ENCODE measurements around the gene DCAF10. TPM values are rescaled to one million over a fixed set of nuclear protein-coding genes. Genes with fewer than 3 reads are reported as not detected.

DCAF10 gene
- total and polyA plus RNA-seq, 2 donors (not counting 1 experiment from before 2014, with no cell fraction given) = 9.5 to 22.1 TPM

DNA sequence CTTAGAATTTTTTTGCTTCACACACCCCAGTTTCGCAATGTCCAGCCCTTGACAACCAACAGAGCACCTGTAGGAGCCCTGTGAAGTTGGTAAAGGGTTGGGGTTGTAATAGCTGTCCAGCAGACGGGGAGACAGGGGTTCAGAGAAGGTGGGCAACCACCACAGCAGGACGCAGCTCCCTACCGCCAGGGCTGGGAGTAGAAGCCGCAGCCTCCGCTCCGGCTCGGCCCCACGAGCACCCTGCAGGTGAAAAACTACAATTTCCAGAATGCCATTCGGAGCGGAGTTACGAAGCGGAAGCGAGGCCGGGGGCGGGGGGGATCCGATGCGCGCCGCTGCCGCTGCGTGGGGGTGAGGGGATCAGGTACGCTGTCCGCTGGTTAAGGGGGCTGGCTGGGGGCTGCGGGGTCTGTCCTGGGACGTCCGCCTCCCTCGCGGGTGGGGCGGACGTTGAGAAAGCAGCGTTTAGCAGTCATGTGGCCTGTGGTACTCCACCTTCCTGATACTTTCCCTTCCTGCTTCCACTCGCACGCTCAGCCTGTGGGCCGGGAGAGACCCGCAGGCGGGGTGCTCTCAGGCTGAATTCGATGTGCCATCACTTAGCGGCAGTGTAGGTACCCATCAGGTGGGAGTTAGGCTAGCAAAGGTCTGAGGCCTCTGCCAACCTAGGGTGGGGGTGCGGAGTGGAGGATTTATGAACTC lies 47.0 kb upstream of the DCAF10 start, which contains the start of gene TRMT10B:
TRMT10B (plus strand) TSS at position 317 of the 702 bp plus-strand sequence. CDS start 8,127 bp downstream, outside the sequence.
- Mint-ChIP-seq H3K9me3 (ENCODE audit: insufficient read depth) (no peaks in the 10 kb centered on the region), H3K4me3 (peak within 1 kb of the TSS; percentile 98), H3K27ac (peak within 1 kb of the TSS; percentile 93), H3K4me1 (peaks cover 23% of the 10 kb centered on the region), H3K27me3 (no peaks in the 10 kb centered on the region)
- WGBS (ENCODE audit: insufficient coverage) = under 1% methylated on average over 36 of the region's 40 CpGs
- intact Hi-C loops (cut with micrococcal nuclease) = loop anchor here (1.0 to 5.0 kb wide), 6 partner anchors 31 to 288 kb away; partner anchors contain the start of genes DCAF10, EXOSC3, FBXO10 and SLC25A51
- Histone ChIP-seq H3K4me1 (ENCODE audit: control insufficient read depth in 2 of 2, insufficient read depth in 2 of 2, low read length in 2 of 2) (peaks cover 14 to 16% of the 10 kb centered on the region in 2 donors), H3K27me3 (replicated peaks in 1 of 4; ENCODE audit: control extremely low read depth in 1 of 4, control insufficient read depth in 3 of 4, insufficient read depth in 4 of 4, low read length in 3 of 4) (no peaks in the 10 kb centered on the region), H3K9me3 (ENCODE audit: control extremely low read depth in 1 of 3, control insufficient read depth in 2 of 3, insufficient read depth in 1 of 3, low read length in 2 of 3) (peaks cover 0 to 4% (median 0%) of the 10 kb centered on the region in 3 donors), H3K36me3 (replicated peaks in 1 of 2; ENCODE audit: control extremely low read depth in 1 of 2, control insufficient read depth in 1 of 2, extremely low read depth in 1 of 2, insufficient read depth in 2 of 2, low read length in 1 of 2) (no peaks in the 10 kb centered on the region), H3K9ac (ENCODE audit: low read length) (peak within 1 kb of the TSS; percentile 74), H4K20me1 (ENCODE audit: control insufficient read depth, insufficient read depth, low read length, poor library complexity, severe bottlenecking) (no peaks in the 10 kb centered on the region), H3K27ac (ENCODE audit: low read length in 2 of 2) (peak within 1 kb of the TSS; percentile 80 to 81), H3K4me3 (ENCODE audit: control extremely low read depth in 1 of 5, extremely low read depth in 1 of 5, insufficient read depth in 1 of 5, low read depth in 2 of 5, low read length in 4 of 5) (peak within 1 kb of the TSS; percentile 48 to 96 (median 84)), H3K4me2 (replicated peaks; ENCODE audit: low read depth, low read length, poor library complexity, severe bottlenecking) (peak within 1 kb of the TSS; percentile 80), H3K79me2 (ENCODE audit: control insufficient read depth, insufficient read depth, low read length) (peaks cover 19% of the 10 kb centered on the region), H2AFZ (ENCODE audit: insufficient read depth, low read depth, low read length, poor library complexity, severe bottlenecking) (peak within 1 kb of the TSS; percentile 79)
- ChIA-PET CTCF (no interaction called here), POLR2A (no interaction called here)
- no peak for TF ChIP-seq EZH2 (IDR thresholded peaks at IDR 0.05; ENCODE audit: borderline replicate concordance, insufficient read depth, low read depth, low read length, poor library complexity, severe bottlenecking)
- TF ChIP-seq CTCF (IDR thresholded peaks at IDR 0.05) = no peak
- DNase-seq (peak; percentile 83), ATAC-seq (ENCODE audit: low read depth) (peak; percentile 90)

DNA sequence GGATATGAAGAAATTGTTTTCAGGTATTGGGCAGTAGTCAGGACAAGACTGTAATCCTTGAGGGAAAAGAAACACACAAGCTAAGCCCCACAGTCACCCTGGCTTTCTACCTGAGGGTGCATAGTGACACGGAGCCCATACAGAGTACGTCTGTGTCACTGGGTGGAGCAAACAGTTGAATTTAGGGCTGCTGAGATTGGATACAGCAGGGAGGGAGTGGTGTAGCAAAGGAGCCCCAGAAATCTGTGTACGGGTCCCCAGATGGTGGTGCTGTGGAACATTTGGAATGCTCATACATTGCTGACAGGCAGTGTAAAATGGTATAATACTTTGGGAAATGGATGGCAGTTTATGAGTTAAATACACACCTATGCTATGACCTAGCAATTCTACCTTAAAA lies 41.9 kb upstream of the DCAF10 start:
- ChIA-PET POLR2A (no interaction called here), CTCF (interaction anchor here (0.9 kb wide), 1 partner anchor 13 kb away, joined by 3 read pairs; no protein-coding TSS in a partner anchor)
- WGBS (ENCODE audit: insufficient coverage) = 92% methylated on average over 2 of the region's 3 CpGs
- ATAC-seq (ENCODE audit: low read depth) (no peak), DNase-seq (no peak)
- no peaks in the 10 kb centered on the region for H4K20me1 ChIP-seq (ENCODE audit: control insufficient read depth, insufficient read depth, low read length, poor library complexity, severe bottlenecking)
- Mint-ChIP-seq H3K9me3 (ENCODE audit: insufficient read depth) (no peaks in the 10 kb centered on the region), H3K27ac (no peak overlapping the region), H3K4me3 (no peak overlapping the region), H3K4me1 (peaks cover 16% of the 10 kb centered on the region), H3K27me3 (no peaks in the 10 kb centered on the region)
- no peak overlapping the region for H3K4me3 ChIP-seq (ENCODE audit: control extremely low read depth in 1 of 5, extremely low read depth in 1 of 5, insufficient read depth in 1 of 5, low read depth in 2 of 5, low read length in 4 of 5)
- no peaks in the 10 kb centered on the region for H3K27me3 ChIP-seq (replicated peaks in 1 of 4; ENCODE audit: control extremely low read depth in 1 of 4, control insufficient read depth in 3 of 4, insufficient read depth in 4 of 4, low read length in 3 of 4)
- H3K9ac ChIP-seq (ENCODE audit: low read length) = no peak overlapping the region
- H3K4me2 ChIP-seq (replicated peaks; ENCODE audit: low read depth, low read length, poor library complexity, severe bottlenecking) = no peak overlapping the region
- H3K36me3 ChIP-seq (replicated peaks in 1 of 2; ENCODE audit: control extremely low read depth in 1 of 2, control insufficient read depth in 1 of 2, extremely low read depth in 1 of 2, insufficient read depth in 2 of 2, low read length in 1 of 2) = peaks cover 0 to 8% of the 10 kb centered on the region in 2 experiments
- no peak for TF ChIP-seq CTCF (IDR thresholded peaks at IDR 0.05)
- no peak for TF ChIP-seq EZH2 (IDR thresholded peaks at IDR 0.05; ENCODE audit: borderline replicate concordance, insufficient read depth, low read depth, low read length, poor library complexity, severe bottlenecking)
- H3K27ac ChIP-seq (ENCODE audit: low read length in 2 of 2) = no peak overlapping the region
- peaks cover 8% of the 10 kb centered on the region for H3K79me2 ChIP-seq (ENCODE audit: control insufficient read depth, insufficient read depth, low read length)
- peaks cover 8% of the 10 kb centered on the region in 2 donors for H3K4me1 ChIP-seq (ENCODE audit: control insufficient read depth in 2 of 2, insufficient read depth in 2 of 2, low read length in 2 of 2)
- no peak overlapping the region for H2AFZ ChIP-seq (ENCODE audit: insufficient read depth, low read depth, low read length, poor library complexity, severe bottlenecking)
- intact Hi-C loops (cut with micrococcal nuclease) = no loop called here
- no peaks in the 10 kb centered on the region for H3K9me3 ChIP-seq (ENCODE audit: control extremely low read depth in 1 of 3, control insufficient read depth in 2 of 3, insufficient read depth in 1 of 3, low read length in 2 of 3)

Measured in B cell (primary cell).